GM12878 (cell line): ENCODE data around the gene TXNIP. TPM values are rescaled to one million over a fixed set of nuclear protein-coding genes. Genes with fewer than 3 reads are reported as not detected.

Experiments
- FOXM1 ChIP-seq: IDR thresholded peaks from 2 replicates; pipeline ENCODE4 v1.6.1; 2012; ENCODE audit warnings: low read depth, mild to moderate bottlenecking, inconsistent platforms, low read length, moderate library complexity
- HDGF ChIP-seq: fragments of 450-650 bp; IDR thresholded peaks from 2 replicates; pipeline ENCODE4 v1.6.1; 2016; ENCODE audit warnings: antibody characterized with exemption
- LARP7 ChIP-seq: fragments of 450-650 bp; IDR thresholded peaks from 2 replicates; pipeline ENCODE4 v1.6.1; 2017; ENCODE audit warnings: mild to moderate bottlenecking
- MEF2A ChIP-seq: IDR thresholded peaks from 2 replicates; pipeline ENCODE4 v1.6.1; 2011; ENCODE audit warnings: low read depth, mild to moderate bottlenecking, low read length, moderate library complexity; ENCODE audit not compliant: insufficient read depth
- NBN ChIP-seq: fragments of 450-650 bp; IDR thresholded peaks from 2 replicates; pipeline ENCODE4 v1.6.1; 2016
- NFYB ChIP-seq: IDR thresholded peaks from 2 replicates; pipeline ENCODE4 v1.6.1; 2011; ENCODE audit warnings: low read depth, mild to moderate bottlenecking, low read length, improper control_type of control experiment, moderate library complexity; ENCODE audit not compliant: insufficient read depth
- PML ChIP-seq: IDR thresholded peaks from 2 replicates; pipeline ENCODE4 v1.6.1; 2012; ENCODE audit warnings: low read length, inconsistent platforms
- RUNX3 ChIP-seq: IDR thresholded peaks from 2 replicates; pipeline ENCODE4 v1.6.1; 2012; ENCODE audit warnings: low read length, inconsistent platforms
- SMAD5 ChIP-seq: IDR thresholded peaks from 2 replicates; pipeline ENCODE4 v1.6.1; 2016; ENCODE audit warnings: antibody characterized with exemption, low read depth
- SREBF2 ChIP-seq: IDR thresholded peaks from 2 replicates; pipeline ENCODE4 v1.6.1; 2012; ENCODE audit warnings: mild to moderate bottlenecking, low read length
- SRF ChIP-seq, 2 experiments: IDR thresholded peaks; 2 replicates each; pipeline ENCODE4 v1.6.1; 2011; ENCODE audit warnings: low read depth in 2 of 2, low read length in 2 of 2, mild to moderate bottlenecking in 1 of 2, moderate library complexity in 1 of 2
- TCF3 ChIP-seq: IDR thresholded peaks from 2 replicates; pipeline ENCODE4 v1.6.1; 2012; ENCODE audit warnings: low read depth, mild to moderate bottlenecking, low read length, borderline replicate concordance; ENCODE audit not compliant: insufficient read depth
- YBX1 ChIP-seq: fragments of 450-650 bp; IDR thresholded peaks from 2 replicates; pipeline ENCODE4 v1.6.1; 2016; ENCODE audit warnings: antibody characterized with exemption
- ZNF217 ChIP-seq: fragments of 450-650 bp; IDR thresholded peaks from 2 replicates; pipeline ENCODE4 v1.6.1; 2017; ENCODE audit warnings: antibody characterized with exemption, mild to moderate bottlenecking
- ZNF622 ChIP-seq: fragments of 450-650 bp; IDR thresholded peaks from 2 replicates; pipeline ENCODE4 v1.6.1; 2017; ENCODE audit warnings: mild to moderate bottlenecking, inconsistent platforms
- polyA plus RNA-seq, 11 experiments: library from polyadenylated mRNA; depleted of rRNA in 4 of 11; unstranded in 6 of 11; stranded (reverse) in 5 of 11; fragments of >200 nt; fragmentation: Nextera tagmentation in 4 of 11; fragmentation: Illumina TruSeq in 1 of 11; extraction: Ambion mirVana in 4 of 11; extraction: Trizol in 1 of 11; gene quantifications; 1 replicate in 1 of 11; 2 replicates in 10 of 11; pipeline versions ENCODE4 v1.2.1 to v1.2.3, GENCODE V29; 2011 to 2016; ENCODE audit warnings: inconsistent platforms in 2 of 11, missing spikeins in 2 of 11, low read depth in 1 of 11
- total RNA-seq, 4 experiments: library from RNA; depleted of rRNA in 3 of 4; stranded (reverse); fragments of >200 nt in 3 of 4; fragmentation: Illumina TruSeq in 1 of 4; extraction: Trizol in 1 of 4; gene quantifications; 2 replicates each; pipeline versions ENCODE4 v1.2.1 to v1.2.3, GENCODE V29; 2013 to 2021
- TF ChIP-seq, protein P1 (sequence below): fragments of 450-650 bp; conservative IDR thresholded peaks from 2 replicates; pipeline ENCODE4 v1.6.1; 2017; ENCODE audit warnings: mild to moderate bottlenecking, moderate library complexity
- TF ChIP-seq, protein P2 (sequence below): fragments of 450-650 bp; IDR thresholded peaks from 2 replicates; pipeline ENCODE4 v1.6.1; 2017; ENCODE audit warnings: borderline replicate concordance
- TF ChIP-seq, protein P3 (sequence below): fragments of 450-650 bp; IDR thresholded peaks from 2 replicates; pipeline ENCODE4 v1.6.1; 2016; ENCODE audit warnings: mild to moderate bottlenecking

Gene TXNIP
- total and polyA plus RNA-seq, 10 of the 15 experiments (the other 5 are each of a cell fraction or from before 2014, with no cell fraction given) = 48.7 to 133 (median 107) TPM

DNA sequence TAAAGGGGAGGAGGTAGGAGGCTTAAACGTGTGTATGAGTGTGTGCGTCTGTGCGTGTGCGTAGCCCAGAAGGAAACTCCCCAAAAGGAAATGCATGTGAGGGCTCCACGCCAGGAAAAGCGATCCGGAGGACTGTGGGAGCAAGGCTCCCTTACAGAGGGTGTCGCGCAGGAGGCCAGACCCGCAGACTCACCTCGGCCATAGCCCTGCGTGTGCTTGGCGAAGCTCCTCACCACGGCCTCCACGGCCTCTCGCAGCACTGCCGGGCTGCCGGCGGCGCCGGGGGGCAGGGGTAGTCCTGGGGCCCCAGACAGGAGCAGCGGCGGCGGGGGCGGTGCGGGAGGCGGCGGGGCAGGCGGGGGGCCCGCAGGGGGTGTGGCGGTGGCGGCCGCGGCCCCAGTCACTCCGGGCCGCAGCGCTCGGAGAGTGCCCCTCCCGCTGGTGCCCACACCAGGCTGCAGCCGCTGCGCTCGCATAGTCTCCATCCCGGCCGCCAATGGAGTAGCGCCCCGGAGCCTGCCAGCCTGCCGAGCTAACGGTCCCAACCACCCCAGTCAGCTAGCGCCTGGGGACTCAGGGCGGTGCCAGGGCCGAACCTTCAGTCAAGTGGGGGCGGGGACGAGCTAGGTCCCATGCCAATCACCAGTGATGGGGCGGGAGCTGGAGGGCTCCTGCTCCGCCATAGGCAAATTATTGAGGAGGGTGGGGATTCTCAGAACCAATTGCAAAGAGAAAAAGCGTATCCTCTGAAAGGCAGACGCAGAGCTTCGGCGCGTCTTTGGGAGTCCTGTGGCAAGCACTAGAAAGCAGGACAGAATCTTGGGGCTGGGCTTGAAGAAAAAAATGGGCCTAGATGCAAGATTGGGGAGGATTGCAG lies 38.7 kb downstream of the TXNIP start, which contains the start of gene LIX1L (continued):
- TF ChIP-seq HDGF = peak; percentile 78
- TF ChIP-seq RUNX3 = no peak
- TF ChIP-seq PML = 0 out of 2 replicates have a peak, but pooled peaks have one; percentile 45
- TF ChIP-seq YBX1 = no peak
- TF ChIP-seq NBN = no peak
- TF ChIP-seq NFYB = peak; percentile 74; the same call in 1 of the 2 replicates
- TF ChIP-seq, protein P1, sequence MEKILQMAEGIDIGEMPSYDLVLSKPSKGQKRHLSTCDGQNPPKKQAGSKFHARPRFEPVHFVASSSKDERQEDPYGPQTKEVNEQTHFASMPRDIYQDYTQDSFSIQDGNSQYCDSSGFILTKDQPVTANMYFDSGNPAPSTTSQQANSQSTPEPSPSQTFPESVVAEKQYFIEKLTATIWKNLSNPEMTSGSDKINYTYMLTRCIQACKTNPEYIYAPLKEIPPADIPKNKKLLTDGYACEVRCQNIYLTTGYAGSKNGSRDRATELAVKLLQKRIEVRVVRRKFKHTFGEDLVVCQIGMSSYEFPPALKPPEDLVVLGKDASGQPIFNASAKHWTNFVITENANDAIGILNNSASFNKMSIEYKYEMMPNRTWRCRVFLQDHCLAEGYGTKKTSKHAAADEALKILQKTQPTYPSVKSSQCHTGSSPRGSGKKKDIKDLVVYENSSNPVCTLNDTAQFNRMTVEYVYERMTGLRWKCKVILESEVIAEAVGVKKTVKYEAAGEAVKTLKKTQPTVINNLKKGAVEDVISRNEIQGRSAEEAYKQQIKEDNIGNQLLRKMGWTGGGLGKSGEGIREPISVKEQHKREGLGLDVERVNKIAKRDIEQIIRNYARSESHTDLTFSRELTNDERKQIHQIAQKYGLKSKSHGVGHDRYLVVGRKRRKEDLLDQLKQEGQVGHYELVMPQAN = 0 out of 2 replicates have a peak, but pooled peaks have one; percentile 49
- peak; percentile 52; the same call in 1 of the 2 replicates for TF ChIP-seq SMAD5
- TF ChIP-seq LARP7 = no peak
- TF ChIP-seq, protein P2, sequence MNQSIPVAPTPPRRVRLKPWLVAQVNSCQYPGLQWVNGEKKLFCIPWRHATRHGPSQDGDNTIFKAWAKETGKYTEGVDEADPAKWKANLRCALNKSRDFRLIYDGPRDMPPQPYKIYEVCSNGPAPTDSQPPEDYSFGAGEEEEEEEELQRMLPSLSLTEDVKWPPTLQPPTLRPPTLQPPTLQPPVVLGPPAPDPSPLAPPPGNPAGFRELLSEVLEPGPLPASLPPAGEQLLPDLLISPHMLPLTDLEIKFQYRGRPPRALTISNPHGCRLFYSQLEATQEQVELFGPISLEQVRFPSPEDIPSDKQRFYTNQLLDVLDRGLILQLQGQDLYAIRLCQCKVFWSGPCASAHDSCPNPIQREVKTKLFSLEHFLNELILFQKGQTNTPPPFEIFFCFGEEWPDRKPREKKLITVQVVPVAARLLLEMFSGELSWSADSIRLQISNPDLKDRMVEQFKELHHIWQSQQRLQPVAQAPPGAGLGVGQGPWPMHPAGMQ = no peak
- TF ChIP-seq, protein P3, sequence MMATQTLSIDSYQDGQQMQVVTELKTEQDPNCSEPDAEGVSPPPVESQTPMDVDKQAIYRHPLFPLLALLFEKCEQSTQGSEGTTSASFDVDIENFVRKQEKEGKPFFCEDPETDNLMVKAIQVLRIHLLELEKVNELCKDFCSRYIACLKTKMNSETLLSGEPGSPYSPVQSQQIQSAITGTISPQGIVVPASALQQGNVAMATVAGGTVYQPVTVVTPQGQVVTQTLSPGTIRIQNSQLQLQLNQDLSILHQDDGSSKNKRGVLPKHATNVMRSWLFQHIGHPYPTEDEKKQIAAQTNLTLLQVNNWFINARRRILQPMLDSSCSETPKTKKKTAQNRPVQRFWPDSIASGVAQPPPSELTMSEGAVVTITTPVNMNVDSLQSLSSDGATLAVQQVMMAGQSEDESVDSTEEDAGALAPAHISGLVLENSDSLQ = peak; percentile 99
- TF ChIP-seq SRF (IDR thresholded peaks at IDR 0.05; ENCODE audit: low read depth in 2 of 2, low read length in 2 of 2) = peak; percentile 74 to 94
- TF ChIP-seq ZNF217 = no peak
- no peak for TF ChIP-seq SREBF2
- TF ChIP-seq MEF2A = no peak
- TF ChIP-seq TCF3 = no peak
- TF ChIP-seq ZNF622 = no peak
- no peak for TF ChIP-seq FOXM1
